CD4-positive, alpha-beta T cell treated with Interleukin-4 for 1 hour (primary cell): ENCODE data around the gene PLA2R1.

Source experiments
- DNase-seq, 2 donors: peaks; one replicate each; pipeline ENCODE4 v3.0.0-alpha.2; 2020 to 2022

The PLA2R1 gene

GRCh38 chr2:160028431-160029269, 33.8 kb downstream of the PLA2R1 start:
- DNase-seq = no peak

- DNase-seq = no peak
Observed at GRCh38 chr2:160022162-160022561, 40.3 kb downstream of the PLA2R1 start.

GRCh38 chr2:160019374-160020090, 42.9 kb downstream of the PLA2R1 start:
- DNase-seq = no peak

GRCh38 chr2:160015746-160016145, 46.7 kb downstream of the PLA2R1 start:
- no peak for DNase-seq

- no peak for DNase-seq
Observed at GRCh38 chr2:160014227-160014626, 48.2 kb downstream of the PLA2R1 start.

GRCh38 chr2:160010361-160011145, 51.9 kb downstream of the PLA2R1 start:
- no peak for DNase-seq

- DNase-seq = no peak
Observed at GRCh38 chr2:160007111-160007510, 55.3 kb downstream of the PLA2R1 start.

- DNase-seq = no peak
Observed at GRCh38 chr2:160006475-160006874, 55.9 kb downstream of the PLA2R1 start.

GRCh38 chr2:160005908-160006307, 56.5 kb downstream of the PLA2R1 start:
- DNase-seq = no peak

GRCh38 chr2:160005476-160005875, 56.9 kb downstream of the PLA2R1 start:
- no peak for DNase-seq

GRCh38 chr2:159998961-159999360, 63.5 kb downstream of the PLA2R1 start:
- DNase-seq = no peak

GRCh38 chr2:159998243-159998642, 64.2 kb downstream of the PLA2R1 start:
- DNase-seq = no peak

- no peak for DNase-seq
Observed at GRCh38 chr2:159996792-159997546, 65.4 kb downstream of the PLA2R1 start.

- no peak for DNase-seq
Observed at GRCh38 chr2:159995038-159995437, 67.4 kb downstream of the PLA2R1 start.

- DNase-seq = no peak
Observed at GRCh38 chr2:159989249-159989648, 73.2 kb downstream of the PLA2R1 start.

GRCh38 chr2:159988412-159988970, 73.9 kb downstream of the PLA2R1 start:
- no peak for DNase-seq

- no peak for DNase-seq
Observed at GRCh38 chr2:159987181-159987580, 75.2 kb downstream of the PLA2R1 start.

- DNase-seq = no peak
Observed at GRCh38 chr2:159985656-159986055, 76.8 kb downstream of the PLA2R1 start.

GRCh38 chr2:159984034-159984433, 78.4 kb downstream of the PLA2R1 start:
- no peak for DNase-seq

- DNase-seq = no peak
Observed at GRCh38 chr2:159982842-159983785, 79.3 kb downstream of the PLA2R1 start.

GRCh38 chr2:159982270-159982669, 80.1 kb downstream of the PLA2R1 start:
- DNase-seq = no peak
